Muscle layer of colon (tissue), 2 donors: Measurements from ENCODE around the gene PTPRD.

Experiments used
- H3K27ac ChIP-seq: one replicate; pipeline ENCODE4 v1.7.0; 2013; ENCODE audit warnings: low read depth, mild to moderate bottlenecking, low read length, moderate library complexity
- H3K27me3 ChIP-seq, 2 donors: one replicate each; pipeline ENCODE4 v1.7.0; 2013; ENCODE audit warnings: low read length in 2 of 2, mild to moderate bottlenecking in 2 of 2; ENCODE audit not compliant: insufficient read depth in 2 of 2, control insufficient read depth in 1 of 2
- H3K36me3 ChIP-seq: one replicate; pipeline ENCODE4 v1.7.0; 2013; ENCODE audit warnings: mild to moderate bottlenecking, low read length; ENCODE audit not compliant: insufficient read depth
- H3K4me1 ChIP-seq: one replicate; pipeline ENCODE4 v1.7.0; 2013; ENCODE audit warnings: mild to moderate bottlenecking, low read length; ENCODE audit not compliant: insufficient read depth
- H3K4me3 ChIP-seq, 2 donors: one replicate each; pipeline ENCODE4 v1.7.0; 2013; ENCODE audit warnings: low read length in 2 of 2, low read depth in 1 of 2, mild to moderate bottlenecking in 1 of 2, moderate library complexity in 1 of 2
- H3K9ac ChIP-seq: one replicate; pipeline ENCODE4 v1.7.0; 2013; ENCODE audit warnings: low read length
- H3K9me3 ChIP-seq: one replicate; pipeline ENCODE4 v1.7.0; 2013; ENCODE audit warnings: mild to moderate bottlenecking, low read length
- donor health status: abdominal sarcoma.
- donor health status: Adenocarcinoma of cecum.

PTPRD gene

DNA sequence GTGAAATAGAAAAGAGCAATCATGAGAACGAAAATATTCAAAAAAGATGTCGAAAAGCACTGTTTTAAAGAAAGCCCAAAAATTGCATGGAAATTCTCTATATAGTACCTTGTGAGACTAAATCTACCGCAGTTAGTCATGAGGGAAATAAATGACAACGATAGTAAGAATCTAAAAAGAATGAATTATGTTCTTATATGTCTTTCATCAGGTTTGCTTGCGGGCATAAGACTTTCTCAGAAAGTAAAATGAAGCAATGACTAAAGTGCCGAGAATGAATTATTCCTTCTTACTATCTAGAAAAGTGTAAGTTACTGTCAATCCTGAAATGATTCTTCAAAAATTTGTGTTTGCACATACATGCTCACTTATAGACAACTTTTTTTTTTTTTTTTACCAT is 26.4 kb downstream of the PTPRD start:
- Histone ChIP-seq H3K9me3 (no peaks in the 10 kb centered on the region), H3K4me1 (no peaks in the 10 kb centered on the region), H3K9ac (no peak overlapping the region), H3K36me3 (no peaks in the 10 kb centered on the region), H3K27me3 (no peaks in the 10 kb centered on the region), H3K27ac (no peak overlapping the region), H3K4me3 (no peak overlapping the region)

DNA sequence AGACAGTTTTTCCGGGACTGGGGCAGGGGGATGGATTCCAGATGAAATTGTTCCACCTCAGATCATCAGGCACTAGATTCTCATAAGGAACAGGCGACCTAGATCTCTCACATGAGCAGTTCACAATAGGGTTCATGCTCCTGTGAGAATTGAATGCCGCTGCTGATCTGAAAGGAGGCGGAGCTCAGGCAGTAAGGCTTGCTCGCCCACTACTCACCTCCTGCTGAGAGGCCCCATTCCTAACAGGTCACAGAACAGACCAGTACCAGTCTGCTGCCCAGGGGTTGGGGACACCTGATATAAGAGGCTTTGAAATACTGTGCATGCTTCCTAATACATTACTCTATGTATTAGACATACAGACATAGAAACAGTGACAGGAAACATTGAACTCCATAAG is 41.1 kb downstream of the PTPRD start:
- Histone ChIP-seq H3K27me3 (no peaks in the 10 kb centered on the region), H3K36me3 (no peaks in the 10 kb centered on the region), H3K9ac (no peak overlapping the region), H3K4me1 (no peaks in the 10 kb centered on the region), H3K4me3 (no peak overlapping the region), H3K9me3 (no peaks in the 10 kb centered on the region), H3K27ac (no peak overlapping the region)

DNA sequence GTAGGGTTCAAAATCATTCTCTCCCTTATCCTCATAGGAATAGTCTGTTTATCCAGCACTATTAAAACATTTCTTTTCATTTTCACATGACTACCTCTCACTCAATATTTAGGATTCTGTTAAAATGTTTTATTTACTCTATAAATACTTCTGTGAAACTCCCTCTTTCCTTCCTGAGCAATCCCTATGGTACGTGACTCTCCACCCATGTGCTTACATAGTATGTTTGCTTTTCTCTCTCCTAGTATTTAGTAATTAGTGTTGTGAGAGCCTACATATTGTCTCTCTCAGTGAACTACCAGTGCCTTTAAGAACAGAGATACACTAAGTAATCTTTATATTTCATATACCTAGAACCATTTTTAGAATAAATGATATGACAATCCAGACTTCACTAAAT is 46.0 kb downstream of the PTPRD start:
- no peak overlapping the region for H3K27ac ChIP-seq
- no peaks in the 10 kb centered on the region for H3K4me1 ChIP-seq
- no peak overlapping the region for H3K4me3 ChIP-seq

DNA sequence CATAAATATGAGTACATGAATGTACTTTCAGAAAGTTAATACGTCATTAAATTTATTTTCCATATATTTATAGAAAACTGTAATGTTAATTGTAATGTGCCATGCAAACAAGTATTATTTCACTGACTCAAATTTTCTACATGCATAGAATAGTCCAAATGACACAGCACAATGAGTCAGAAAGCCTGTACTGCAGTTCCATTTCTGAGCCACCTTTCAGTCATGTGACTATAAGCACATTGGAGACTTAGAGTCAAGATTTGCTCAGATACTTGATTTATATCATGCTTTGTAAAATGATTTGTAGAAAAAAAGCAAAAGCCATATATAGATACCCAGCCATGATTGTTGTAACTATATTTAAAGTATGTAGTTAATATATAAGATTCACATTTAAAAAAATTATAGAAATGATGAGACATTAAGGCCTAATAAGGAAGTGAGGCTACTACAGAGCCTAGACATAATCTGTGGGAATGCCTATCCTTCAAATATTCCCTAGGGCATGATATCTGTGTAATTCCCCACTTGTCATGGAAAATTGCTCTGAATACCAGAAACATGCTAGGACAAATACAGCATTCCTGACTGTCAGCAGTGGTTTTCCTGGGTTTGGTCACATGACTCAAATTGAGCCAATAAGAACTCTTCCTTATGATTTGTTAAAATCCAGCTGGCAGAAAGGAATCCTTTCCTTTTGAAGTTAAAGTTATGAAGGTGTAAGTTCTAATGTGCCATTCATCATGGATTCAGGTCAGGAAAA is 50.0 kb downstream of the PTPRD start:
- Histone ChIP-seq H3K4me1 (no peaks in the 10 kb centered on the region), H3K36me3 (no peaks in the 10 kb centered on the region), H3K9ac (no peak overlapping the region), H3K9me3 (no peaks in the 10 kb centered on the region), H3K4me3 (no peak overlapping the region), H3K27me3 (no peaks in the 10 kb centered on the region), H3K27ac (no peak overlapping the region)

More for the DNA sequence above, 46.0 kb downstream of the PTPRD start:
- H3K9me3 ChIP-seq, result no peaks in the 10 kb centered on the region
- no peak overlapping the region for H3K9ac ChIP-seq
- H3K27me3 ChIP-seq, result no peaks in the 10 kb centered on the region
- no peaks in the 10 kb centered on the region for H3K36me3 ChIP-seq

DNA sequence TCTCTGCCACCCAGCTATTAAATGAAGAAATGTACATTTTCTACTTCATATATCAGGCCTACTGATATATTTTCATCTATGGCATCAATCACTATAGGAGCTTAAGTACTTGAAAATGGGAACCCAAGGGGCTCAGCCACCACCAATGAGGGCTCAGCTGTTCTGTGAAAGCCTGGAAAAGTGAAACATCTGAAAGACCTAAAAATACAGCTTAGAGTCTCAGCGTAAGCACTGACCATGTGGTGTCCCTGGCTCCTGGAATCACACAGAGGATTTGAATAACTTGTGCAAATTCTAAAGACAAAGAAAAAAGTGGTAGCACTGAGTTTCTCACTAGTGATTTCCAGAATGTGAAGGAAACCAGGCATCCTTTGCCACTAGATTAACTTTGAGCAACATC is 64.5 kb downstream of the PTPRD start:
- Histone ChIP-seq H3K27ac (no peak overlapping the region), H3K27me3 (no peaks in the 10 kb centered on the region), H3K4me1 (no peaks in the 10 kb centered on the region), H3K9ac (no peak overlapping the region), H3K9me3 (no peaks in the 10 kb centered on the region), H3K4me3 (no peak overlapping the region), H3K36me3 (no peaks in the 10 kb centered on the region)

DNA sequence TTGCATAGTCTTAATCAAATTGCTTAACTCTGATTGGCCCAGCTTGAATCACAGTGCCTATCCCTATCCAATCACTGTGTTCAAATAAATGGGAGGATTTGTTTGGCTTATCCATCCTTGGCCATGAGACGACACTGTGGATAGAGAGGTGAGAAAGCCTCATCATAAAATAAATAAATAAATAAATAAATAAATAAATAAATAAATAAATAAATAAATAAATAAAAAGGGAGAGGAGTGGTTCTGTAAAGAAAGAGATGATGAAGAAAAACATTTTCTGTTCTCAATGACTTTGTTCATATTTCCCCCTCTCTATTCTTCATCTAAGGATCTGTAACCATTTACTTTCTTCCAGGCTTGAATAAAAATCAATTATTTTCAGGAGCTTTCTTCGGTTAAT is 74.7 kb downstream of the PTPRD start:
- H3K9me3 ChIP-seq, result no peaks in the 10 kb centered on the region
- H3K4me1 ChIP-seq, result no peaks in the 10 kb centered on the region
- H3K4me3 ChIP-seq, result no peak overlapping the region
- H3K27me3 ChIP-seq, result no peaks in the 10 kb centered on the region
- H3K9ac ChIP-seq, result no peak overlapping the region
- H3K27ac ChIP-seq, result no peak overlapping the region
- no peaks in the 10 kb centered on the region for H3K36me3 ChIP-seq

DNA sequence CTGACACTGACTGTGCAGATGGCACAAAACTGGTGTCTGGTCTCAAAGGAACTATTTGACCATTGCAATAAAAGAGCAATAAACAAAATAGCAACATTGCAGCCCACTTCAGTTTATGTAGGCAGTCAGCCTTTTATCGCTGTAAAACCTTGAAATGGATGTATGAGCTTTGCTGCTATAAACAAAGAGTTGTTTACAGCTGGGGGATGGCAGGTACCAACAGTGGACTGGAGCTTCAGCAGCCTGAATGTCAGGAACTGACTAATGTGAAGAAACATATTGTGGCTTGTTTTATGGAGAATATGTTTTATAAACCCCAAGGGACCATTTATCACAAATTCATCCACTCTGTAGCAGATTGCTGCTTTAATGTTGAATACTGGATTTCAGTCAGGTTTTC is 78.0 kb downstream of the PTPRD start:
- Histone ChIP-seq H3K27ac (no peak overlapping the region), H3K4me1 (no peaks in the 10 kb centered on the region), H3K9ac (no peak overlapping the region), H3K27me3 (no peaks in the 10 kb centered on the region), H3K9me3 (no peaks in the 10 kb centered on the region), H3K36me3 (no peaks in the 10 kb centered on the region), H3K4me3 (no peak overlapping the region)

DNA sequence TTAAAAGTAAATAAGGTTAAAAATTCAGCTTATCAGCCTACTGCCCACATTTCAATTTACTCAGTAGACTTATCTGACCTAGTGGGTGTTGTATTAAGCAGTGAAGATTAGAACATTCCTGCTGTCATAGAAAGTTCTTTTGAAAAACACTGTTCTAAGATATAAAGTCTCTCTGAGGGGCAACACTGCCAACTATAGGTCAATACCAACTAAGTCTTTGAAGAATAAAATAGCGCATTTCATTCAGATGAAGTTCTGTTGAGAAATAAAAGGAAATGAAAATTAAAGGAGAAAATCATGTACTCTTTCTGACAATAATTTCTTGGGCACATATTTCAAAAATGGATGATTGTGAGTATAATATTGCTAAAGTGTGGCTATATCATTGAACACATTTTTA is 86.8 kb downstream of the PTPRD start:
- no peak overlapping the region for H3K27ac ChIP-seq
- H3K36me3 ChIP-seq, result no peaks in the 10 kb centered on the region
- no peaks in the 10 kb centered on the region for H3K27me3 ChIP-seq
- H3K9me3 ChIP-seq, result no peaks in the 10 kb centered on the region
- H3K4me1 ChIP-seq, result no peaks in the 10 kb centered on the region
- H3K4me3 ChIP-seq, result no peak overlapping the region
- no peak overlapping the region for H3K9ac ChIP-seq

DNA sequence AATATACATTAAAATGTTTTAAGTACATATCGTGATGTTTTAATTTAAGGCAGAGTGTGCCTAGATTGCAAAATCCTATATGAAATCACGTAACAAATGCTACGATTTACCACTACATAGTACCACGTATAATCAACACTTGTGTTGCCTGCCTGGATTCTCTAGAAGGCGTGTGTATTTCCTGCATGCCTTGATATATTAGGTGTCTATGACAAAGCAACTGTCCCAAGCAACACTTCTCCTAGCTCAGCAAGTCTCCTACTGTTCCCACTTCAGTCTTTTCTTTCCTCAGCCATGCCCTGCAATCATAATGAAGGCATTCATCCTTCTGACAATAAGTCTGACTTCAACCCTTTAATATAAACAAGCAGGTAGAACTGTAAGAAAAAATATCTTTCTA is 89.6 kb downstream of the PTPRD start:
- H3K9me3 ChIP-seq, result no peaks in the 10 kb centered on the region
- no peaks in the 10 kb centered on the region for H3K4me1 ChIP-seq
- H3K27me3 ChIP-seq, result no peaks in the 10 kb centered on the region
- H3K36me3 ChIP-seq, result no peaks in the 10 kb centered on the region
- no peak overlapping the region for H3K9ac ChIP-seq
- H3K27ac ChIP-seq, result no peak overlapping the region
- H3K4me3 ChIP-seq, result no peak overlapping the region

DNA sequence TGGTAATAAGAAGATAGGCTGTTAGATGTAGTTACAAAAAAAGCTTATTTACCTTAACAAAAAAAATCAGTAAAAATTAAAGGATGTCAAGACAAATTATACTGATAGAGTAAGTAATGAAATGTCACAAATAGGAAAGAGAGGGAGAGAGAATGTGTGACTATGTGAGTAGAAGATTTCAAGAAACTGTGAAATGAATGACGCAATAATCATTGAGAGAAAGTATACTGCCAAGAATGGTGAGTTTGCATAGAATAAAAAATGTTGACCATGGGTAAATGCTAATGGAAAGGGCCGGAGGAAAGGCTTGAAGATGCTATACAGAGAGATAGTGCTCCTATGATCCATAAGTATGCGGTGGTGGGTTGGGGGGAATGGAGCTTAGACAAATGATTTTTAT is 100.7 kb downstream of the PTPRD start:
- Histone ChIP-seq H3K4me3 (no peak overlapping the region), H3K27ac (no peak overlapping the region), H3K9me3 (no peaks in the 10 kb centered on the region), H3K4me1 (no peaks in the 10 kb centered on the region), H3K9ac (no peak overlapping the region), H3K27me3 (no peaks in the 10 kb centered on the region), H3K36me3 (no peaks in the 10 kb centered on the region)

DNA sequence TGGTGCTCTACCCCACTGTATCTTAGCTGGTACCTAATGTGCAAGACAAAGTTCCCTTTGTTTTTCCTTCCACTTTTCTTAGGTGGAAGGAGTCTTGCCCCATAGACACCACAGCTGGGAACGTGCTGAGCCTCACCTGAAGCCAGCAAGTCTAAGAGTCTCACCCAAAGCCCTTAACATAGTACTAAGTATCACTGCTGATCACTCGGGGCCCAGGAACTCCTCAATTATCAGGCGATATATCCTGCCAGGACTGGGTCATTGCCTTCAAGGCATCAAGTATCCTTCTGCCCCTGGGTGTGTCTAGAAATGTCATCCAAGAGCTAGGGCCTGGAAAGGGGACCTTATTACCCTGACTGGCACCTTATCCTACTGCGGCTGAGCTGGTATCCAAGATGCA is 123.9 kb downstream of the PTPRD start:
- Histone ChIP-seq H3K27ac (no peak overlapping the region), H3K36me3 (no peaks in the 10 kb centered on the region), H3K27me3 (no peaks in the 10 kb centered on the region), H3K4me1 (no peaks in the 10 kb centered on the region), H3K9me3 (no peaks in the 10 kb centered on the region), H3K9ac (no peak overlapping the region), H3K4me3 (no peak overlapping the region)

DNA sequence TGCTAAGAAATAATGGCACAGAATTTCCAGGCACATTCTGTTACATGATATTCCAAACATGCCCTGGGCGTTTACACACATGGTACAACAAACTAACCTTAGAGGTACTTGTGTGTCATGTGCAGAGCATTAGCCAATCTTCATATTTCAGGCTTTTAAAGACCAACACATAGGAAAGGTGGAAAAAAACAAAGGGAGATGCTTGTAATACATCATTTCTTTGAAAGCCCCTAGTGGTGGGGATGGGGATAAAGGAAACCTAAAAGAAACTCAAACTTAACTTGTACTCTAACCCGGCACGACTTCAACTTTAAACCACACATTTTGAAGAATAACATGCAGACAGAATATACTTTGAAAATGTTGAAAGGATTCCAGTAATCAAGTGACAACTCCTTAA is 133.6 kb downstream of the PTPRD start:
- Histone ChIP-seq H3K27me3 (no peaks in the 10 kb centered on the region), H3K27ac (no peak overlapping the region), H3K9ac (no peak overlapping the region), H3K4me3 (no peak overlapping the region), H3K9me3 (no peaks in the 10 kb centered on the region), H3K4me1 (no peaks in the 10 kb centered on the region), H3K36me3 (no peaks in the 10 kb centered on the region)
